WTC11 (cell line): ENCODE results near the gene LAMA3. TPM values are rescaled to one million over a fixed set of nuclear protein-coding genes. Genes with fewer than 3 reads are reported as not detected.

ENCODE experiments used
- AR ChIP-seq: fragments of 250-450 bp; sonication (Bioruptor Pico); IDR thresholded peaks from 2 replicates; pipeline ENCODE4 v1.9.0; 2021; ENCODE audit warnings: mild to moderate bottlenecking
- CDX4 ChIP-seq: fragments of 250-450 bp; sonication (Bioruptor Pico); IDR thresholded peaks from 2 replicates; pipeline ENCODE4 v1.9.0; 2021; ENCODE audit warnings: moderate library complexity, mild to moderate bottlenecking, inconsistent platforms, borderline replicate concordance
- CREM ChIP-seq: sonication (generic); formaldehyde crosslinking; IDR thresholded peaks from 2 replicates; pipeline ENCODE4 v1.8.1; 2022; ENCODE audit warnings: mild to moderate bottlenecking, missing genetic modification reagents, moderate library complexity
- E2F4 ChIP-seq: sonication (generic); formaldehyde crosslinking; IDR thresholded peaks from 2 replicates; pipeline ENCODE4 v1.8.1; 2022; ENCODE audit warnings: low read depth, mild to moderate bottlenecking, moderate library complexity, missing genetic modification reagents, borderline replicate concordance
- E2F5 ChIP-seq: sonication (generic); formaldehyde crosslinking; IDR thresholded peaks from 2 replicates; pipeline ENCODE4 v1.8.1; 2022; ENCODE audit warnings: mild to moderate bottlenecking, moderate library complexity, missing genetic modification reagents
- FOXJ3 ChIP-seq: sonication (generic); formaldehyde crosslinking; IDR thresholded peaks from 2 replicates; pipeline ENCODE4 v1.9.0; 2021; ENCODE audit warnings: missing genetic modification reagents, mild to moderate bottlenecking, borderline replicate concordance
- FOXK1 ChIP-seq: sonication (generic); formaldehyde crosslinking; IDR thresholded peaks from 2 replicates; pipeline ENCODE4 v1.8.0; 2022; ENCODE audit warnings: mild to moderate bottlenecking, moderate library complexity, missing genetic modification reagents
- GTF2I ChIP-seq: fragments of 250-450 bp; sonication (Bioruptor Pico); conservative IDR thresholded peaks from 2 replicates; pipeline ENCODE4 v1.4.0; 2021; ENCODE audit warnings: mild to moderate bottlenecking
- HMGA2 ChIP-seq: fragments of 250-450 bp; sonication (Bioruptor Pico); IDR thresholded peaks from 2 replicates; pipeline ENCODE4 v1.4.0; 2021; ENCODE audit warnings: mild to moderate bottlenecking, moderate library complexity
- JUN ChIP-seq: sonication (generic); formaldehyde crosslinking; IDR thresholded peaks from 2 replicates; pipeline ENCODE4 v1.8.0; 2023; ENCODE audit warnings: mild to moderate bottlenecking, missing genetic modification reagents
- MAX ChIP-seq: sonication (generic); formaldehyde crosslinking; IDR thresholded peaks from 2 replicates; pipeline ENCODE4 v1.8.0; 2022; ENCODE audit warnings: mild to moderate bottlenecking, missing genetic modification reagents
- MLX ChIP-seq: sonication (generic); formaldehyde crosslinking; IDR thresholded peaks from 2 replicates; pipeline ENCODE4 v1.8.1; 2023; ENCODE audit warnings: mild to moderate bottlenecking, missing genetic modification reagents, moderate library complexity
- NFATC4 ChIP-seq: fragments of 250-450 bp; sonication (Bioruptor Pico); IDR thresholded peaks from 2 replicates; pipeline ENCODE4 v1.9.0; 2021; ENCODE audit warnings: mild to moderate bottlenecking
- OVOL2 ChIP-seq: fragments of 250-450 bp; sonication (Bioruptor Pico); IDR thresholded peaks from 2 replicates; pipeline ENCODE4 v1.9.0; 2021; ENCODE audit warnings: mild to moderate bottlenecking, borderline replicate concordance
- SMAD3 ChIP-seq: sonication (generic); formaldehyde crosslinking; IDR thresholded peaks from 2 replicates; pipeline ENCODE4 v1.8.0; 2022; ENCODE audit warnings: missing genetic modification reagents, mild to moderate bottlenecking, borderline replicate concordance
- TEAD1 ChIP-seq: sonication (generic); formaldehyde crosslinking; IDR thresholded peaks from 2 replicates; pipeline ENCODE4 v1.8.0; 2022; ENCODE audit warnings: mild to moderate bottlenecking, missing genetic modification reagents
- USF1 ChIP-seq: sonication (generic); formaldehyde crosslinking; IDR thresholded peaks from 2 replicates; pipeline ENCODE4 v1.8.0; 2022; ENCODE audit warnings: mild to moderate bottlenecking, missing genetic modification reagents
- ZBTB43 ChIP-seq: sonication (generic); formaldehyde crosslinking; IDR thresholded peaks from 2 replicates; pipeline ENCODE4 v1.8.1; 2023; ENCODE audit warnings: mild to moderate bottlenecking, missing genetic modification reagents
- ZNF219 ChIP-seq: sonication (generic); formaldehyde crosslinking; IDR thresholded peaks from 2 replicates; pipeline ENCODE4 v1.8.0; 2023; ENCODE audit warnings: missing genetic modification reagents, mild to moderate bottlenecking, borderline replicate concordance
- ZNF263 ChIP-seq: sonication (generic); formaldehyde crosslinking; IDR thresholded peaks from 2 replicates; pipeline ENCODE4 v1.8.1; 2022; ENCODE audit warnings: low read depth, mild to moderate bottlenecking, moderate library complexity, missing genetic modification reagents
- ZNF396 ChIP-seq: fragments of 250-450 bp; sonication (Bioruptor Pico); IDR thresholded peaks from 2 replicates; pipeline ENCODE4 v1.8.0; 2021; ENCODE audit warnings: mild to moderate bottlenecking, moderate library complexity, borderline replicate concordance
- ZNF416 ChIP-seq: fragments of 250-450 bp; sonication (Bioruptor Pico); IDR thresholded peaks from 2 replicates; pipeline ENCODE4 v1.9.0; 2021; ENCODE audit warnings: mild to moderate bottlenecking, inconsistent platforms
- ZNF425 ChIP-seq: fragments of 250-450 bp; sonication (Bioruptor Pico); conservative IDR thresholded peaks from 2 replicates; pipeline ENCODE4 v1.9.0; 2021; ENCODE audit warnings: mild to moderate bottlenecking
- ZNF512 ChIP-seq: sonication (generic); formaldehyde crosslinking; IDR thresholded peaks from 2 replicates; pipeline ENCODE4 v1.8.1; 2022; ENCODE audit warnings: missing genetic modification reagents, borderline replicate concordance
- ZNF671 ChIP-seq: fragments of 250-450 bp; sonication (Bioruptor Pico); IDR thresholded peaks from 2 replicates; pipeline ENCODE4 v1.8.0; 2021; ENCODE audit warnings: mild to moderate bottlenecking
- total RNA-seq: library from RNA; stranded (reverse); gene quantifications from 3 replicates; pipeline ENCODE4 v1.2.3, GENCODE V29; 2021

Gene LAMA3
- total RNA-seq, 1 experiment from 2014 or later, result 0.83 TPM

- TF ChIP-seq ZNF425 (CRISPR knock-in tag) (no peak), CREM (CRISPR knock-in tag) (no peak), E2F4 (CRISPR knock-in tag) (0 out of 2 replicates have a peak, but pooled peaks have one; percentile 18), OVOL2 (CRISPR knock-in tag) (no peak), TEAD1 (no peak; the same call in 1 of the 2 replicates), AR (CRISPR knock-in tag) (no peak), JUN (CRISPR knock-in tag) (no peak), ZNF671 (CRISPR knock-in tag) (no peak), GTF2I (CRISPR knock-in tag) (no peak), ZNF396 (CRISPR knock-in tag) (no peak), CDX4 (CRISPR knock-in tag) (no peak), E2F5 (CRISPR knock-in tag) (no peak), MLX (CRISPR knock-in tag) (no peak), ZNF219 (CRISPR knock-in tag) (no peak), HMGA2 (CRISPR knock-in tag) (no peak), SMAD3 (CRISPR knock-in tag) (no peak), FOXJ3 (CRISPR knock-in tag) (no peak), ZNF416 (CRISPR knock-in tag) (no peak), NFATC4 (CRISPR knock-in tag) (no peak), ZNF263 (CRISPR knock-in tag) (no peak), USF1 (CRISPR knock-in tag) (no peak), ZNF512 (no peak), MAX (CRISPR knock-in tag) (peak; percentile 89), FOXK1 (CRISPR knock-in tag) (0 out of 2 replicates have a peak, but pooled peaks have one; percentile 42), ZBTB43 (CRISPR knock-in tag) (peak; percentile 84; the same call in 1 of the 2 replicates)
Measured at GRCh38 chr18:23689616-23690504, 607 bp downstream of the LAMA3 start (continued).
